ENCODE results near the gene CTXND2. TPM values are rescaled to one million over a fixed set of nuclear protein-coding genes. Genes with fewer than 3 reads are reported as not detected.
"Not testable (repeated sequence)": the region's sequence is repeated elsewhere in the genome, so short reads cannot be mapped to it uniquely, and the experiment has no call there.

CTXND2 gene
- total RNA-seq = not detected

DNA sequence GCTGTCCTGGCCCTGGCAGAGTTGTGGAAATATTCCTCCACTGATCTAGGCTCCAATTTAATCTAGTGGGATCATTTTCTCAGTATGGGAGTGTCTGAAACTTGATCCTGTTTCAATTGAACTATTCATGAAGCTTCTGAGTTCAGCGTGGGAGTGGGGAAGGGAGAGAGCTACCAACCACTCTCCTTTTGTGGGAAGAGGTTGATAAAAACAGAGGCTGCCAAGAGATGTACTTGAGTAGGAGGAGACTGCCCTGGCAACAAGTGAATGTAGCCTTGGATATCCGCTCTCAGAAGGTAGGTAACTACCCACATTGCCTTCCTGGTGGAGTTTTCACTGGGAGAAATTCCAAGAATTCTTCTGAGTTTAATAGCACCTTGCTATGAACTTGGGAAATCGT, at the start of gene CTXND2:
Gene CTXND2 (plus strand): TSS at position 119 of the 400 bp plus-strand sequence. CDS start 25,179 bp downstream, outside the sequence.
- ChIA-PET POLR2A (interaction anchor here (0.7 kb wide), 1 partner anchor 65 kb away, joined by 5 read pairs; no protein-coding TSS in a partner anchor), CTCF (interaction anchor here (0.6 to 1.7 kb wide), 4 partner anchors 12 to 564 kb away, joined by 4 to 7 read pairs (median 6); no protein-coding TSS in a partner anchor)
- Mint-ChIP-seq H3K4me1 (peaks cover 39% of the 10 kb centered on the region), H3K36me3 (ENCODE audit: low read depth) (peaks cover 3% of the 10 kb centered on the region), H3K27ac (no peak within 1 kb of the TSS), H3K4me3 (no peak within 1 kb of the TSS), H3K9me3 (no peaks in the 10 kb centered on the region), H3K27me3 (no peaks in the 10 kb centered on the region)
- DNase-seq = no peak

DNA sequence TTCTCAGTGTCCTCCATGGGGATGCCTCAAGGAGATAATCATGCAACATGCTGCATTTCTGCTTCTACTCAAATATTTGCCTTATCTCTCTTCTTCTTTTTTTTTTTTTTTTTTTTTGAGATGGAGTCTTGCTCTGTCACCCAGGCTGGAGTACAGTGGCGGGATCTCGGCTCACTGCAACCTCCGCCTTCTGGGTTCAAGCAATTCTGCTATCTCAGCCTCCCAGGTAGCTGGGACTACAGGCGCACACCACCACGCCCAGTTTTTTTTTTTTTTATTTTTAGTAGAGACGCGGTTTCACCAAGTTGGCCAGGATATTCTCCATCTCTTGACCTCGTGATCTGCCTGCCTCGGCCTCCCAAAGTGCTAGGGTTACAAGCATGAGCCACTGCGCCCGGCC, 46.1 kb upstream of the CTXND2 start:
- DNase-seq, H3K4me3 Mint-ChIP-seq, H3K27me3 Mint-ChIP-seq, H3K27ac Mint-ChIP-seq, H3K9me3 Mint-ChIP-seq: not testable (repeated sequence)
- POLR2A ChIA-PET = interaction anchor here (0.5 kb wide), 1 partner anchor 157 kb away, joined by 3 read pairs; no protein-coding TSS in a partner anchor
- peaks cover 52% of the 10 kb centered on the region for H3K36me3 Mint-ChIP-seq (ENCODE audit: low read depth)
- H3K4me1 Mint-ChIP-seq = peaks cover 40% of the 10 kb centered on the region
- CTCF ChIA-PET = interaction anchor here (2.0 kb wide), 1 partner anchor 81 kb away, joined by 4 read pairs; no protein-coding TSS in a partner anchor

DNA sequence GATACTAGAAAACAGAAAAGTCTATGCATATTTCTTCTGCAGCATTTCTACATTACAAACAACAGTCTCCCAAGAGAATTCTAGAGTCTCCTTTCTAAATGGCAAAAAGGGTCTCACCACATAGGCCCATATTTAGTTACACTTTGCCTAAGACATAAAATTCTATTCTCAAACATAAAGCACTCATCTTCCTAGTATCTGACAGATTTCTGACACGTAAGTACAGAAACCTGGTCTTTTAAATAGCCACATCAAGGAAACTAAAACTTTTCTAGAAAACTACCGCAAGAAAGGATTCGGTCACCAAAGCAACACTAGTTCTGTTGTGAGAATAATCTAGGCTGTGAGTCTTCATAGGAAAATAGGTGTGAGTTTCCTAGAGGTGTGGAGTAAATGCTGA, 45.3 kb upstream of the CTXND2 start:
- Mint-ChIP-seq H3K9me3 (no peaks in the 10 kb centered on the region), H3K4me3 (no peak overlapping the region), H3K27me3 (no peaks in the 10 kb centered on the region), H3K36me3 (ENCODE audit: low read depth) (peaks cover 52% of the 10 kb centered on the region), H3K4me1 (peaks cover 42% of the 10 kb centered on the region), H3K27ac (peak overlapping the region; percentile 47)
- CTCF ChIA-PET = interaction anchor here (2.0 kb wide), 1 partner anchor 80 kb away, joined by 4 read pairs; no protein-coding TSS in a partner anchor
- DNase-seq = peak; percentile 40
- POLR2A ChIA-PET = no interaction called here

DNA sequence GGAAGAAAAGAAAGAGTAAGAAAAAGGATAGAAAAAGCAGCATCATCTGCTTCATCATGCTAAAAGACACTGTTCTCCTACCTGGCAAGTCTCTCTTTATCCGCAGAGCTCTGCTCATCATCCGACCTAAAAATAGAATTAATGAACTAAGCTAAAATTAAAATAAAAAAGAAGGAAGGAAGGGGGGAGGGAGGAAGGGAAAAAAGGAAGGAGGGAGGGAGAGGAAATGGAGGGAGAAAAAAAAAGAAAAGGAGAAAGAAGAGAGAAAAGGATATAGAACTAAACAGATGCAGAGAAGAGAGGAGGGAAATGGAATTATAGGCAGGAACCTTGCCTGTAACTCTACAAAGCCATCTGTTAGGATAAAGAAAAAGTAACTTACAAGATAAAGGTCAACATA, 44.6 kb upstream of the CTXND2 start:
- Mint-ChIP-seq H3K36me3 (ENCODE audit: low read depth) (peaks cover 49% of the 10 kb centered on the region), H3K4me3 (no peak overlapping the region), H3K4me1 (peaks cover 45% of the 10 kb centered on the region), H3K27ac (peak overlapping the region; percentile 47), H3K9me3 (no peaks in the 10 kb centered on the region), H3K27me3 (no peaks in the 10 kb centered on the region)
- DNase-seq = no peak
- POLR2A ChIA-PET = no interaction called here
- CTCF ChIA-PET = interaction anchor here (2.0 kb wide), 1 partner anchor 79 kb away, joined by 4 read pairs; no protein-coding TSS in a partner anchor

DNA sequence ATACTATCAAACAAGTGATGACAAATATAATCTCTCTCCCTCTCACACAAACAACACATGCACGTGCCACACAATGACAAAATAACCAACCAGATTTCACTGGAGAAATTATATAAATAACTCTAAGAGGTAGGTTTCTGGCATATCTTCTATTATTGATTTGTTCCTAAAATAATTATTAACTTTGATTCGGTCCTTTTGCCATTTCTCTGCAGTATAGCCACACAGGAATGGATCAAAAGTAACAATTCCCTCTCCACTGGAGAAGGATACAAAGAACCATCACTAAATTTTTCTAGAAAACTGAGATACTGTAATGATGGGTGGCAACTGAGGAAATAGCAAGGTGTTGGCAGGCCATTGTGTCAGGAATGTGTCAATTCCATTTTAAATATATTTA, 44.0 kb upstream of the CTXND2 start:
- H3K27ac Mint-ChIP-seq = no peak overlapping the region
- peaks cover 50% of the 10 kb centered on the region for H3K4me1 Mint-ChIP-seq
- CTCF ChIA-PET = no interaction called here
- H3K36me3 Mint-ChIP-seq (ENCODE audit: low read depth) = peaks cover 51% of the 10 kb centered on the region
- H3K4me3 Mint-ChIP-seq = no peak overlapping the region
- DNase-seq = no peak
- POLR2A ChIA-PET = no interaction called here
- no peaks in the 10 kb centered on the region for H3K27me3 Mint-ChIP-seq
- no peaks in the 10 kb centered on the region for H3K9me3 Mint-ChIP-seq

DNA sequence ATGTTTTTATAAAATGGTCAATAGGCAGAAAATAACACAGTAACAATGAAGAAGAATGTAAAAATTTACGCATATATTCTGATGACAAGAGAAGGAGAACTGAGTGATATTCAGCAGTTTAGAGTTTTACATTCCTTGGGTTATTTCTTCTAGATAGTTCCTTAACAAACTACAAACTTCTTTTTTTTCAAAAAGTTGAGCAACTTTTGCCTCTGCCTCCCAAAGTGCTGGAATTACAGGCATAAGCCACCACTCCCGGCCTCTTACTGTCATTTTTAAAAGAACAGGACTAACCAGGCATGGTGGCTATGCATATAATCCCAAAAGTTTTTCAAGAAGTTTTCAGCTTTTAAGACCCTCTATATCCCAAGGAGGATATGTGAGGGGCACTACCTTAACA, 43.5 kb upstream of the CTXND2 start:
- H3K4me1 Mint-ChIP-seq = peaks cover 50% of the 10 kb centered on the region
- CTCF ChIA-PET = no interaction called here

DNA sequence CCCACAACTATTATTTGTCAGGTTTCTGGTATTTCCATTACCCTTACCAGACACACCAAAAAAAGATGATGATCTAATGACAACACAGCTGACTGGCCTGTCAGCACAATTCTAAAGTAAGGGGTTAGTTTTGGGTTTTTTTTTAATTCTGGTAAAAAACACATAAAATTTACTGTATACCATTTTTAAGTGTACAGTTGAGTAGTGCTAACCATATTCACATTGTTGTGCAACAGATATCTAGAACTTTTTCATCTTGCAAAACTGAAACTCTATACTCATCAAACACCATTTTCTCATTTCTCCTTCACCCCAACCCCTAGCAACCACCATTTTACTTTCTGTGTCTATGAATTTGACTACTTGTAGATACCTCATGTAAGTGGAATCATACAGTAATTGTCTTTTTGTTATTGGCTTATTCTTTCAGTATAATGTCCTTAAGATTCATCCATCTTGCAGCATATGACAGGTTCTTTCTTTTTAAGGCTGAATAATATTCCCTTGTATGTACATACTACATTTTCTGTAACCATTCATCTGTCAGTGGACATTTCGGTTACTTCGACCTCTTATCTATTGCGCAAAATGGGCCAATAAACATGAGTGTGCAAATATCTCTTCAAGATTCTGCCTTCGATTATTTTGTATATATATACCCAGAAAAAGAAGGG, 40.3 kb upstream of the CTXND2 start:
- POLR2A ChIA-PET = no interaction called here
- Mint-ChIP-seq H3K9me3 (no peaks in the 10 kb centered on the region), H3K27me3 (no peaks in the 10 kb centered on the region), H3K4me3 (no peak overlapping the region), H3K27ac (no peak overlapping the region), H3K4me1 (peaks cover 24% of the 10 kb centered on the region), H3K36me3 (ENCODE audit: low read depth) (peaks cover 34% of the 10 kb centered on the region)
- DNase-seq = no peak
- CTCF ChIA-PET = interaction anchor here (0.6 kb wide), 1 partner anchor 219 kb away, joined by 4 read pairs; no protein-coding TSS in a partner anchor

More for the DNA sequence above, 43.5 kb upstream of the CTXND2 start:
- Mint-ChIP-seq H3K36me3 (ENCODE audit: low read depth) (peaks cover 51% of the 10 kb centered on the region), H3K4me3 (no peak overlapping the region), H3K9me3 (no peaks in the 10 kb centered on the region), H3K27me3 (no peaks in the 10 kb centered on the region), H3K27ac (no peak overlapping the region)
- POLR2A ChIA-PET = no interaction called here
- no peak for DNase-seq

DNA sequence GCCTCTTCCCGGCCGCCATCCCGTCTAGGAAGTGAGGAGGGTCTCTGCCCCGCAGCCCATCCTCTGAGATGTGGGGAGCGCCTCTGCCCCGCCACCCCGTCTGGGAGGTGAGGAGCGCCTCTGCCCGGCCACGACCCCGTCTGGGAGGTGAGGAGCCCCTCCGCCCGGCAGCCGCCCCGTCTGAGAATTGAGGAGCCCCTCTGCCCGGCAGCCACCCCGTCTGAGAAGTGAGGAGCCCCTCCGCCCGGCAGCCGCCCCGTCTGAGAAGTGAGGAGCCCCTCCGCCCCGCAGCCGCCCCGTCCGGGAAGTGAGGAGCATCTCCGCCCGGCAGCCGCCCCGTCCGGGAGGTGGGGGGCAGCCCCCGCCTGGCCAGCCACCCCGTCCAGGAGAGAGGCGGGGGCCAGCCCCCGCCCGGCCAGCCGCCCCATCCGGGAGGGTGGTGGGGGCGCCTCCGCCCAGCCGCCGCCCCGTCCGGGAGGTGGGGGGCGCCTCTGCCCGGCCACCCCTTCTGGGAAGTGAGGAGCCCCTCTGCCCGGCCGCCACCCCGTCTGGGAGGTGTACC, 36.1 kb upstream of the CTXND2 start:
- H3K4me1 Mint-ChIP-seq = peaks cover 12% of the 10 kb centered on the region
- H3K9me3 Mint-ChIP-seq, POLR2A ChIA-PET, H3K27me3 Mint-ChIP-seq, H3K27ac Mint-ChIP-seq, CTCF ChIA-PET, DNase-seq, H3K4me3 Mint-ChIP-seq: not testable (repeated sequence)
- H3K36me3 Mint-ChIP-seq (ENCODE audit: low read depth) = peaks cover 52% of the 10 kb centered on the region

DNA sequence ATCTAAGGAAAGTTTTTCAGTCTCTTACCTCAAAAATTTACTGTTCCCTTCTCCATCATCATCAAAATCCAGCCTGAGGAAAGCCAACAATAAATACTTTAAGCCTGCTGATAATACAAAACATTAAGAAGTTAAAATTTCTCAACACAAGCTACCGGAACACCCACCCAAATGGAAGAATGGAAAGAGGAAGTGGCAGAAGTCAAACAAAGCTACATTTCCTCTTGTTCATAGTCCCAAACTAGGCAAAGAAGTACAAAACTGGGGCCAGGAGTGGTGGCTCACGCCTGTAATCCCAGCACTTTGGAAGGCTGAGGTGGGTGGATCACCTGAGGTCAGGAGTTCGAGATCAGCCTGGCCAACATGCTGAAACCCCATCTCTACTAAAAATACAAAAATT, 34.2 kb upstream of the CTXND2 start:
- H3K4me3 Mint-ChIP-seq, CTCF ChIA-PET, H3K27me3 Mint-ChIP-seq, H3K27ac Mint-ChIP-seq, DNase-seq, POLR2A ChIA-PET, H3K9me3 Mint-ChIP-seq, H3K4me1 Mint-ChIP-seq: not testable (repeated sequence)
- peaks cover 47% of the 10 kb centered on the region for H3K36me3 Mint-ChIP-seq (ENCODE audit: low read depth)

DNA sequence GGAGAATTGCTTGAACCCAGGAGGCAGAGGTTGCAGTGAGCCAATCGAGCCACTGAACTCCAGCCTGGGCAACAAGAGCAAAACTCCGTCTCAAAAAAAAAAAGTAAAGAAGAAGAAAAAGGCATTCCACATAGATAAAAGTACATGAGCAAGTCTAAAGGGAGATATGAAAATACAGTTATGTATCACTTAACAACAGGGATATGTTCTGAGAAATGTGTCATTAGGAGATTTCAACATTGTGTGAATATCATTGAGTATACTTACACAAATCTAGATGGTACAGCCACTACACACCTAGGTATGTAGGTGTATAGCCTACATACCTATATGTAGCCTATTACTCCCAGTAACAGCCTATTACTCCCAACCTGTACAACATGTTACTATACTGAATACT, 23.2 kb upstream of the CTXND2 start:
- Mint-ChIP-seq H3K27me3 (no peaks in the 10 kb centered on the region), H3K4me1 (peaks cover 15% of the 10 kb centered on the region), H3K9me3 (peaks cover 8% of the 10 kb centered on the region), H3K27ac (no peak overlapping the region), H3K36me3 (ENCODE audit: low read depth) (peaks cover 36% of the 10 kb centered on the region), H3K4me3 (no peak overlapping the region)
- POLR2A ChIA-PET = no interaction called here
- no peak for DNase-seq
- CTCF ChIA-PET = no interaction called here

DNA sequence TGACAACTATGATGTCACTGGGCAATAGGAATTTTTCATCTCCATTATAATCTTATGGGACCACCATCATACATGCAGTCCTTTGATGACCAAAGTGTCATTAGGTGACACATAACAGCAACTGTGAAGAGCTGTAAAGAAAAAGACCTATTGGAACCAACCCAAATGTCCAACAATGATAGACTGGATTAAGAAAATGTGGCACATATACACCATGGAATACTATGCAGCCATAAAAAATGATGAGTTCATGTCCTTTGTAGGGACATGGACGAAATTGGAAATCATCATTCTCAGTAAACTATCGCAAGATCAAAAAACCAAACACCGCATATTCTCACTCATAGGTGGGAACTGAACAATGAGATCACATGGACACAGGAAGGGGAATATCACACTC, 22.7 kb upstream of the CTXND2 start:
- H3K27me3 Mint-ChIP-seq, H3K27ac Mint-ChIP-seq, CTCF ChIA-PET, H3K4me3 Mint-ChIP-seq, H3K9me3 Mint-ChIP-seq, POLR2A ChIA-PET, DNase-seq: not testable (repeated sequence)
- peaks cover 34% of the 10 kb centered on the region for H3K36me3 Mint-ChIP-seq (ENCODE audit: low read depth)
- H3K4me1 Mint-ChIP-seq = peaks cover 13% of the 10 kb centered on the region

DNA sequence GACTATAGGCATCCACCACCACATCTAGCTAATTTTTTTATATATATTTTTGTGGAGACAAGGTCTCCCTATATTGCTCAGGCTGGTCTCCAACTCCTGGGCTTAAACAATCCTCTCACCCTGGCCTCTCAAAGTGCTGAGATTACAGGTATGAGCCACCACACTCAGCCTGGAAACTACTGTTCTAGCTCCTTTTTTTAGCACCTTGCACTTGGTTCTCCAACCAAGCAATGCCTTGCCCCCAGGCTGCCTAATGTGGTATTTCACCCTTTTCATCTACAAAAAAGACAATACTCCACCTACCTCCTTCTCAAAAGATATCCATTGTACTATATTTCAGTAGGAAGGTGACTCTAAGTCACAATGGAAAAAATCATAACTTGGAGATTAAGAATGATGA, 17.3 kb upstream of the CTXND2 start:
- no peak for DNase-seq
- Mint-ChIP-seq H3K9me3 (peaks cover 5% of the 10 kb centered on the region), H3K27ac (no peak overlapping the region), H3K4me3 (no peak overlapping the region), H3K36me3 (ENCODE audit: low read depth) (peaks cover 48% of the 10 kb centered on the region), H3K27me3 (no peaks in the 10 kb centered on the region), H3K4me1 (peaks cover 36% of the 10 kb centered on the region)
- CTCF ChIA-PET = interaction anchor here (0.6 to 3.0 kb wide), 4 partner anchors 12 to 173 kb away, joined by 3 to 9 read pairs (median 3); partner anchors contain the start of gene GOLPH3L
- POLR2A ChIA-PET = no interaction called here

DNA sequence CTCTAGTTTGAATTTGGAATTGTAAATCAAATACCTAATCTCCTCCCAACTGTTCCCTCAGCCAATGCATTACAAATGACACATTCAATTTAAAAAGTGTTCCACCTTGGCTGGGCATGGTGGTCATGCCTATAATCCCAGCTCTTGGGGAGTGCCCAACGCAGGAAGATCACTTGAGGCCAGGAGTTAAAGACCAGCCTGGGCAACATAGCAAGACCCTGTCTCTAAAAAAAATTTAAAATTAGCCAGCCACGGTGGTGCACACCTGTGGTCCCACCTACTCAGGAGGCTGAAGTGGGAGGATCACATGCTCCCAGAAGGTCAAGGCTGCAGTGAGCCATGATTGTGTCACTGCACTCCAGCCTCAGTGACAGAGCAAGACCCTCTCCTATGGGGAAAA, 14.4 kb upstream of the CTXND2 start:
- POLR2A ChIA-PET = no interaction called here
- Mint-ChIP-seq H3K27ac (no peak overlapping the region), H3K27me3 (no peaks in the 10 kb centered on the region), H3K9me3 (peaks cover 5% of the 10 kb centered on the region), H3K4me3 (no peak overlapping the region), H3K36me3 (ENCODE audit: low read depth) (peaks cover 41% of the 10 kb centered on the region), H3K4me1 (peaks cover 46% of the 10 kb centered on the region)
- no peak for DNase-seq
- CTCF ChIA-PET = no interaction called here

Data from activated CD4-positive, alpha-beta T cell treated with anti-CD3 and anti-CD28 coated beads, Interleukin-2, amount 10 ng/mL, durations not matched to agents 7 days and 5 days (primary cell).